H9 (cell line): ENCODE results near the gene AKAP9. TPM values are rescaled to one million over a fixed set of nuclear protein-coding genes. Genes with fewer than 3 reads are reported as not detected.
"Not testable (repeated sequence)": the region's sequence is repeated elsewhere in the genome, so short reads cannot be mapped to it uniquely, and the experiment has no call there.

Source experiments
- DNase-seq: peaks from one replicate; pipeline ENCODE4 v3.0.0-alpha.2; 2017
- H2AFZ ChIP-seq: one replicate; pipeline ENCODE4 v1.6.1; 2013; ENCODE audit warnings: mild to moderate bottlenecking, low read length, control low read depth, moderate library complexity
- H2AK5ac ChIP-seq: 2 replicates; pipeline ENCODE4 v1.6.1; 2013; ENCODE audit warnings: low read length, control low read depth, mixed read lengths; ENCODE audit not compliant: insufficient read length
- H2BK120ac ChIP-seq: one replicate; pipeline ENCODE4 v1.6.1; 2013; ENCODE audit warnings: low read depth, mild to moderate bottlenecking, low read length, control low read depth, inconsistent platforms; ENCODE audit not compliant: poor library complexity, severe bottlenecking
- H2BK12ac ChIP-seq: 2 replicates; pipeline ENCODE4 v1.6.1; 2013; ENCODE audit warnings: low read length, control low read depth, mixed read lengths, low read depth; ENCODE audit not compliant: insufficient read length
- H2BK15ac ChIP-seq: 2 replicates; pipeline ENCODE4 v1.6.1; 2013; ENCODE audit warnings: low read depth, low read length, control low read depth
- H2BK20ac ChIP-seq: one replicate; pipeline ENCODE4 v1.6.1; 2013; ENCODE audit warnings: low read depth, mild to moderate bottlenecking, low read length, control low read depth, inconsistent platforms; ENCODE audit not compliant: poor library complexity, severe bottlenecking
- H2BK5ac ChIP-seq: 2 replicates; pipeline ENCODE4 v1.6.1; 2013; ENCODE audit warnings: low read length, control low read depth, mixed read lengths; ENCODE audit not compliant: insufficient read length
- H3K14ac ChIP-seq: 2 replicates; pipeline ENCODE4 v1.6.1; 2013; ENCODE audit warnings: low read length, control low read depth; ENCODE audit not compliant: insufficient read depth
- H3K18ac ChIP-seq: 2 replicates; pipeline ENCODE4 v1.6.1; 2013; ENCODE audit warnings: low read depth, mild to moderate bottlenecking, mixed read lengths, low read length, control low read depth; ENCODE audit not compliant: insufficient read length
- H3K23ac ChIP-seq: 2 replicates; pipeline ENCODE4 v1.6.1; 2013; ENCODE audit warnings: low read length, control low read depth, mixed read lengths, low read depth; ENCODE audit not compliant: insufficient read length
- H3K23me2 ChIP-seq: 2 replicates; pipeline ENCODE4 v1.6.1; 2013; ENCODE audit warnings: low read depth, mild to moderate bottlenecking, mixed read lengths, low read length, control low read depth; ENCODE audit not compliant: insufficient read length, poor library complexity, severe bottlenecking
- H3K27ac ChIP-seq: 2 replicates; pipeline ENCODE4 v1.5.1; 2013; ENCODE audit warnings: low read length, control low read depth, mixed read lengths, low read depth; ENCODE audit not compliant: insufficient read length
- H3K27me3 ChIP-seq: 2 replicates; pipeline ENCODE4 v1.6.1; 2013; ENCODE audit warnings: low read length, control low read depth, inconsistent platforms; ENCODE audit not compliant: insufficient read depth
- H3K4ac ChIP-seq: 2 replicates; pipeline ENCODE4 v1.6.1; 2013; ENCODE audit warnings: low read depth, mild to moderate bottlenecking, control low read depth, inconsistent platforms, low read length, moderate library complexity
- H3K4me1 ChIP-seq: 2 replicates; pipeline ENCODE4 v1.6.1; 2013; ENCODE audit warnings: low read length, control low read depth, inconsistent platforms; ENCODE audit not compliant: insufficient read depth
- H3K4me2 ChIP-seq: 2 replicates; pipeline ENCODE4 v1.6.1; 2013; ENCODE audit warnings: low read length, control low read depth, mixed read lengths; ENCODE audit not compliant: insufficient read length, insufficient read depth
- H3K56ac ChIP-seq: 2 replicates; pipeline ENCODE4 v1.6.1; 2013; ENCODE audit warnings: low read depth, mild to moderate bottlenecking, mixed read lengths, low read length, control low read depth; ENCODE audit not compliant: insufficient read length
- H3K79me1 ChIP-seq: 2 replicates; pipeline ENCODE4 v1.6.1; 2013; ENCODE audit warnings: low read depth, mild to moderate bottlenecking, moderate library complexity, low read length, control low read depth, inconsistent platforms; ENCODE audit not compliant: insufficient read depth, poor library complexity, severe bottlenecking
- H3K79me2 ChIP-seq: 2 replicates; pipeline ENCODE4 v1.6.1; 2013; ENCODE audit warnings: low read length, control low read depth, inconsistent platforms; ENCODE audit not compliant: insufficient read depth
- H3K9ac ChIP-seq: 2 replicates; pipeline ENCODE4 v1.6.1; 2013; ENCODE audit warnings: low read length, control low read depth, mixed read lengths; ENCODE audit not compliant: insufficient read length; ENCODE audit errors: extremely low read depth
- H3K9me3 ChIP-seq: one replicate; pipeline ENCODE4 v1.6.1; 2013; ENCODE audit warnings: low read depth, low read length, inconsistent platforms; ENCODE audit not compliant: control insufficient read depth
- H3T11ph ChIP-seq: one replicate; pipeline ENCODE4 v1.6.1; 2013; ENCODE audit warnings: mild to moderate bottlenecking, low read length, control low read depth, inconsistent platforms
- H4K20me1 ChIP-seq: one replicate; pipeline ENCODE4 v1.6.1; 2013; ENCODE audit not compliant: control insufficient read depth, insufficient read length, insufficient read depth
- H4K5ac ChIP-seq: 2 replicates; pipeline ENCODE4 v1.6.1; 2013; ENCODE audit warnings: low read depth, mild to moderate bottlenecking, mixed read lengths, low read length, control low read depth; ENCODE audit not compliant: insufficient read length
- H4K8ac ChIP-seq: replicated peaks from 2 replicates; pipeline ENCODE4 v1.6.1; 2013; ENCODE audit warnings: low read length, control low read depth, mixed read lengths, low read depth; ENCODE audit not compliant: insufficient read length
- H4K91ac ChIP-seq: 2 replicates; pipeline ENCODE4 v1.6.1; 2013; ENCODE audit warnings: low read depth, mild to moderate bottlenecking, moderate library complexity, mixed read lengths, low read length, control low read depth; ENCODE audit not compliant: insufficient read length
- H3K27ac Mint-ChIP-seq, 3 experiments: 2 replicates in 2 of 3; 3 replicates in 1 of 3; pipeline ENCODE4 v1.8.0; 2020 to 2021; ENCODE audit warnings: mixed read lengths in 3 of 3, mild to moderate bottlenecking in 1 of 3, moderate library complexity in 1 of 3
- H3K27me3 Mint-ChIP-seq: 2 replicates; pipeline ENCODE4 v1.8.0; 2021; ENCODE audit warnings: low read depth, mild to moderate bottlenecking, moderate library complexity, mixed read lengths
- H3K36me3 Mint-ChIP-seq, 3 experiments: 2 replicates in 2 of 3; 3 replicates in 1 of 3; pipeline ENCODE4 v1.8.0; 2020 to 2021; ENCODE audit warnings: low read depth in 3 of 3, mixed read lengths in 3 of 3; ENCODE audit not compliant: insufficient read depth in 1 of 3
- H3K4me1 Mint-ChIP-seq, 2 experiments: 2 replicates each; pipeline ENCODE4 v1.8.0; 2020; ENCODE audit warnings: mixed read lengths in 2 of 2
- H3K4me3 Mint-ChIP-seq, 2 experiments: 2 replicates in 1 of 2; 3 replicates in 1 of 2; pipeline ENCODE4 v1.8.0; 2020 to 2021; ENCODE audit warnings: mild to moderate bottlenecking in 2 of 2, mixed read lengths in 2 of 2, moderate library complexity in 1 of 2
- H3K9me3 Mint-ChIP-seq, 2 experiments: 2 replicates in 1 of 2; 3 replicates in 1 of 2; pipeline ENCODE4 v1.8.0; 2020; ENCODE audit warnings: mild to moderate bottlenecking in 2 of 2, mixed read lengths in 2 of 2, moderate library complexity in 1 of 2
- WGBS: extraction: QIAGEN DNeasy Blood & Tissue Kit; methylation state at CpG from one replicate; pipeline ENCODE4 v1.1.7; 2013; ENCODE audit warnings: missing lambda C conversion rate, low lambda C conversion rate, mixed read lengths; ENCODE audit not compliant: insufficient read length; ENCODE audit errors: extremely low coverage; 5-methylcytosine and 5-hydroxymethylcytosine counted together
- total RNA-seq: library from RNA; stranded (reverse); gene quantifications from 2 replicates; pipeline ENCODE4 v1.2.1, GENCODE V29; 2021
- TF ChIP-seq, protein P1 (sequence below): fragments of 200-600 bp; sonication (generic); conservative IDR thresholded peaks from 3 replicates; pipeline ENCODE4 v1.8.0; 2021; ENCODE audit warnings: antibody characterized with exemption, mild to moderate bottlenecking

Gene AKAP9
- total RNA-seq, 1 experiment from 2014 or later: 22.4 TPM

DNA sequence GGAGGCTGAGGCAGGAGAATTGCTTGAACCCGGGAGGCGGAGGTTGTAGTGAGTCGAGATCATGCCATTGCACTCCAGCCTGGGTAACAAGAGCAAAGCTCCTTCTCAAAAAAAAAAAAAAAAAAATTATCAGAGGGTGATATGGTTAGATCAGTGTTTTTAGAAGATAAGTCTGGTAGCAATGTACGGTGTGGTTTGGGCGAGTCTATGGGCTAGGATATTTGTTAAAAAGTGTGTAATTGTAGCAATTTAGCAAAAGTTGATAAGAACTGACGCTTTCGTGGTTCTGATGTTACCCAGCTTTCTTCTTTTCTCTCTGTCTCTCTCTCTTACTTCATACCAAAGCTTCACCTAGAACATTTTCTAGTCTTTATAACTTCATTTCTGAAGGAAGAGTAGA, 200.5 kb downstream of the AKAP9 start:
- TF ChIP-seq, protein P1, sequence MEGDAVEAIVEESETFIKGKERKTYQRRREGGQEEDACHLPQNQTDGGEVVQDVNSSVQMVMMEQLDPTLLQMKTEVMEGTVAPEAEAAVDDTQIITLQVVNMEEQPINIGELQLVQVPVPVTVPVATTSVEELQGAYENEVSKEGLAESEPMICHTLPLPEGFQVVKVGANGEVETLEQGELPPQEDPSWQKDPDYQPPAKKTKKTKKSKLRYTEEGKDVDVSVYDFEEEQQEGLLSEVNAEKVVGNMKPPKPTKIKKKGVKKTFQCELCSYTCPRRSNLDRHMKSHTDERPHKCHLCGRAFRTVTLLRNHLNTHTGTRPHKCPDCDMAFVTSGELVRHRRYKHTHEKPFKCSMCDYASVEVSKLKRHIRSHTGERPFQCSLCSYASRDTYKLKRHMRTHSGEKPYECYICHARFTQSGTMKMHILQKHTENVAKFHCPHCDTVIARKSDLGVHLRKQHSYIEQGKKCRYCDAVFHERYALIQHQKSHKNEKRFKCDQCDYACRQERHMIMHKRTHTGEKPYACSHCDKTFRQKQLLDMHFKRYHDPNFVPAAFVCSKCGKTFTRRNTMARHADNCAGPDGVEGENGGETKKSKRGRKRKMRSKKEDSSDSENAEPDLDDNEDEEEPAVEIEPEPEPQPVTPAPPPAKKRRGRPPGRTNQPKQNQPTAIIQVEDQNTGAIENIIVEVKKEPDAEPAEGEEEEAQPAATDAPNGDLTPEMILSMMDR: no peak
- H3K4me3 Mint-ChIP-seq: no peak overlapping the region

DNA sequence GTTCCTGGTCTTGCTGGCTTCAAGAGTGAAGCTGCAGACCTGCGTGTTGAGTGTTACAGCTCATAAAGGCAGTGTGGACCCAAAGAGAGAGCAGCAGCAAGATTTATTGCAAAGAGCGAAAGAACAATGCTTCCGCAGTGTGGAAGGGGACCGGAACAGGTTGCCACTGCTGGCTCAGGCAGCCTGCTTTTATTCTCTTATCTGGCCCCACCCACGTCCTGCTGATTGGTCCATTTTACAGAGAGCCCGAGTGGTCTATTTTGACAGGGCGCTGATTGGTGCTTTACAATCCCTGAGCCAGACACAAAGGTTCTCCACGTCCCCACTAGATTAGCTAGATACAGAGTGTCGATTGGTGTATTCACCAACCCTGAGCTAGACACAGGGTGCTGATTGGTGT, 202.1 kb downstream of the AKAP9 start:
- Mint-ChIP-seq H3K9me3 (peaks cover 17 to 18% of the 10 kb centered on the region in 2 experiments; a peak in 4 of 5 replicates), H3K27ac (peak overlapping the region in 1 of 3 experiments; percentile 83; a peak in 2 of 7 replicates)
- WGBS: no CpG with 5 or more reads among the region's 9 CpGs
- H4K20me1 ChIP-seq, H3K79me1 ChIP-seq, H2AK5ac ChIP-seq, H3K27ac ChIP-seq, H2BK20ac ChIP-seq, H3K4ac ChIP-seq, H3K27me3 ChIP-seq, H3K79me2 ChIP-seq, H3K9me3 ChIP-seq, H3K4me1 ChIP-seq, H3K4me1 Mint-ChIP-seq, H2BK120ac ChIP-seq, H3K4me3 Mint-ChIP-seq, H3K18ac ChIP-seq, H2BK15ac ChIP-seq, H2BK5ac ChIP-seq, H4K5ac ChIP-seq, H2BK12ac ChIP-seq, H3K23me2 ChIP-seq, H3K36me3 Mint-ChIP-seq, H4K91ac ChIP-seq, H3K14ac ChIP-seq, H3K27me3 Mint-ChIP-seq, H3K9ac ChIP-seq, H3K56ac ChIP-seq, H4K8ac ChIP-seq, H2AFZ ChIP-seq, H3K4me2 ChIP-seq, DNase-seq, H3T11ph ChIP-seq, H3K23ac ChIP-seq: not testable (repeated sequence)

More for the DNA sequence above, 200.5 kb downstream of the AKAP9 start:
- Histone ChIP-seq H3K4me2 (no peak overlapping the region), H3K23me2 (no peaks in the 10 kb centered on the region), H3K4me1 (no peaks in the 10 kb centered on the region), H3T11ph (no peak overlapping the region), H3K9ac (no peak overlapping the region), H2AK5ac (no peak overlapping the region), H3K4ac (no peak overlapping the region), H3K79me2 (no peaks in the 10 kb centered on the region), H4K8ac (no peak overlapping the region), H3K23ac (no peak overlapping the region), H2BK12ac (no peak overlapping the region), H2BK5ac (no peak overlapping the region), H4K5ac (no peak overlapping the region), H3K18ac (no peak overlapping the region), H2BK20ac (no peak overlapping the region), H2BK120ac (no peak overlapping the region), H3K27me3 (no peaks in the 10 kb centered on the region), H3K56ac (no peak overlapping the region), H3K9me3 (no peaks in the 10 kb centered on the region), H2AFZ (no peak overlapping the region), H3K79me1 (no peaks in the 10 kb centered on the region), H3K14ac (no peak overlapping the region), H3K27ac (no peak overlapping the region), H4K91ac (no peak overlapping the region), H4K20me1 (no peaks in the 10 kb centered on the region), H2BK15ac (no peak overlapping the region)
- Mint-ChIP-seq H3K9me3 (peaks cover 17 to 18% of the 10 kb centered on the region in 2 experiments; a peak in 4 of 5 replicates), H3K36me3 (peaks cover 0 to 3% (median under 1%) of the 10 kb centered on the region in 3 experiments; a peak in 2 of 7 replicates), H3K27me3 (peaks cover 2% of the 10 kb centered on the region; the same call in 1 of the 2 replicates), H3K4me1 (no peaks in the 10 kb centered on the region), H3K27ac (no peak overlapping the region)
- DNase-seq: no peak
- WGBS: no CpG with 5 or more reads among the region's 7 CpGs
